GM12892 (cell line): Measurements from ENCODE around the gene ZGPAT.

Experiments used
- DNase-seq: peaks from one replicate; pipeline ENCODE4 v3.0.0; 2011; ENCODE audit not compliant: insufficient read length
- FAIRE-seq: peaks from 2 replicates; lab custom pipeline; 2011; peaks lifted over from hg19 to GRCh38; lab: Jason Lieb, UNC
- POLR2A ChIP-seq: IDR thresholded peaks from 2 replicates; pipeline ENCODE4 v1.6.1; 2011; ENCODE audit warnings: low read depth, low read length, control low read depth
- POLR2AphosphoS5 ChIP-seq: IDR thresholded peaks from 2 replicates; pipeline ENCODE4 v1.6.1; 2011; ENCODE audit warnings: low read depth, low read length, control low read depth
- TAF1 ChIP-seq: IDR thresholded peaks from 2 replicates; pipeline ENCODE4 v1.6.1; 2011; ENCODE audit warnings: low read depth, mild to moderate bottlenecking, control low read depth, low read length, borderline replicate concordance

ZGPAT gene

GRCh38 chr20:63747622-63748069 is 39.8 kb downstream of the ZGPAT start:
- TF ChIP-seq POLR2A (no peak), POLR2AphosphoS5 (no peak), TAF1 (no peak)
- DNase-seq (no peak), FAIRE-seq (no peak)

GRCh38 chr20:63748070-63748933 is 40.5 kb downstream of the ZGPAT start:
- no peak for TF ChIP-seq TAF1
- TF ChIP-seq POLR2AphosphoS5, result no peak
- no peak for TF ChIP-seq POLR2A
- FAIRE-seq (no peak), DNase-seq (no peak)

- TF ChIP-seq TAF1, result no peak
- TF ChIP-seq POLR2A, result no peak
- TF ChIP-seq POLR2AphosphoS5, result no peak
- FAIRE-seq (no peak), DNase-seq (no peak)
Observed at GRCh38 chr20:63748934-63749270, 41.1 kb downstream of the ZGPAT start.

GRCh38 chr20:63749597-63750508 is 42.0 kb downstream of the ZGPAT start:
- DNase-seq, result no peak
- FAIRE-seq, result no peak
- TF ChIP-seq POLR2A (no peak), POLR2AphosphoS5 (no peak), TAF1 (no peak)

- no peak for FAIRE-seq
- DNase-seq, result no peak
- TF ChIP-seq POLR2A (no peak), POLR2AphosphoS5 (no peak), TAF1 (no peak)
Observed at GRCh38 chr20:63750807-63751470, 43.1 kb downstream of the ZGPAT start.

- FAIRE-seq, result no peak
- DNase-seq, result no peak
- no peak for TF ChIP-seq POLR2A
- TF ChIP-seq POLR2AphosphoS5, result no peak
- TF ChIP-seq TAF1, result no peak
Observed at GRCh38 chr20:63751471-63752271, 43.8 kb downstream of the ZGPAT start.

- DNase-seq (no peak), FAIRE-seq (no peak)
- TF ChIP-seq POLR2A (no peak), POLR2AphosphoS5 (no peak), TAF1 (no peak)
Observed at GRCh38 chr20:63752411-63753101, 44.7 kb downstream of the ZGPAT start.

GRCh38 chr20:63753381-63753780 is 45.5 kb downstream of the ZGPAT start:
- FAIRE-seq (no peak), DNase-seq (no peak)
- TF ChIP-seq TAF1 (no peak), POLR2A (no peak), POLR2AphosphoS5 (no peak)

- FAIRE-seq (no peak), DNase-seq (no peak)
- TF ChIP-seq TAF1, result no peak
- no peak for TF ChIP-seq POLR2A
- no peak for TF ChIP-seq POLR2AphosphoS5
Observed at GRCh38 chr20:63754008-63754407, 46.2 kb downstream of the ZGPAT start.

GRCh38 chr20:63755933-63756647 is 48.3 kb downstream of the ZGPAT start:
- TF ChIP-seq TAF1 (no peak), POLR2AphosphoS5 (no peak), POLR2A (no peak)
- no peak for DNase-seq
- no peak for FAIRE-seq
